ENCODE measurements around the gene C6orf52. TPM values are rescaled to one million over a fixed set of nuclear protein-coding genes. Genes with fewer than 3 reads are reported as not detected.

C6orf52 gene
- total and polyA plus RNA-seq, 9 of the 15 experiments (the other 6 are each of a cell fraction or from before 2014, with no cell fraction given), result 6.7 to 37.0 (median 11.1) TPM

DNA sequence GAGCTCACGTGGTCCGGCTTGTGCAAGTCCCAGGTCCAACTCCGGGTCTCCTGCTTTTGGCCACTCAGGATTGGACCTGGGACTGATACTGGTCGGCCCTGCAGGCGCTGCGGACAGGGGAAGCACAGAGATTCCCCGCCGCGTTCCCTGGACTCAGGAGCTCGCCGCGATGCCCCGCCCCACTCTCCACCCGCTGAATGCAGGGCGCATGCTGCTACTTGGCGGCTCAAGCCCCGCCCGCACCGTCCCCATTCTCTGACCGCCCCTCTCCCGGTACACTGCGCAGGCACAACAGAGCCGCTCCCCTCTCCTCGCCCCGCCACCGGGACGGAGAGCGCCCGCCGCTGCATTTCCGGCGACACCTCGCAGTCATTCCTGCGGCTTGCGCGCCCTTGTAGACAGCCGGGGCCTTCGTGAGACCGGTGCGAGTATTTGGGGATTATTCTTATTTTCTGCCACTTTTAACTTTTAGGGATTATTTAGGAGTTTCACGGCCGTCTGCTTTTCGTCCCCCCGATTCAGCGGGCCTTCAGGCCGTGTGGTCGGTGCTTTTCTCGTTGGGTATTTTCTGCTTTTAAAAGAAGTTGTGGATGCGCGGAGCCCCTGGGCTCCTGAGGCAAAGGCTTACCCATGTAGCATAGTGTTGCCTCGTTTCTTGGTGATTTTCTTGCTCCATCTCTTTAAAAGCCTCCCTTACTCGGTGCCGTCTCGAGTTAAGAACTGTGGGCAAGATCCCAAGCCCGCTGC, 28.6 kb upstream of the C6orf52 start, which contains the start of gene TMEM14C (continued):
- no peak for TF ChIP-seq CBFA2T3 (IDR thresholded peaks at IDR 0.05)
- peak; percentile 57; the same call in 1 of the 2 replicates for TF ChIP-seq TRIM28 (IDR thresholded peaks at IDR 0.05)
- TF ChIP-seq NFE2 (IDR thresholded peaks at IDR 0.05; ENCODE audit: low read depth), result peak; percentile 25
- TF ChIP-seq ZBTB8A (IDR thresholded peaks at IDR 0.05; ENCODE audit: partially characterized antibody), result no peak
- no peak for TF ChIP-seq HSF4 (CRISPR knock-in tag; IDR thresholded peaks at IDR 0.05; ENCODE audit: borderline replicate concordance)
- TF ChIP-seq OTX1 (CRISPR knock-in tag; IDR thresholded peaks at IDR 0.05), result 0 out of 2 replicates have a peak, but pooled peaks have one; percentile 16
- TF ChIP-seq ZNF311 (CRISPR knock-in tag; IDR thresholded peaks at IDR 0.05), result no peak
- TF ChIP-seq, protein P1, sequence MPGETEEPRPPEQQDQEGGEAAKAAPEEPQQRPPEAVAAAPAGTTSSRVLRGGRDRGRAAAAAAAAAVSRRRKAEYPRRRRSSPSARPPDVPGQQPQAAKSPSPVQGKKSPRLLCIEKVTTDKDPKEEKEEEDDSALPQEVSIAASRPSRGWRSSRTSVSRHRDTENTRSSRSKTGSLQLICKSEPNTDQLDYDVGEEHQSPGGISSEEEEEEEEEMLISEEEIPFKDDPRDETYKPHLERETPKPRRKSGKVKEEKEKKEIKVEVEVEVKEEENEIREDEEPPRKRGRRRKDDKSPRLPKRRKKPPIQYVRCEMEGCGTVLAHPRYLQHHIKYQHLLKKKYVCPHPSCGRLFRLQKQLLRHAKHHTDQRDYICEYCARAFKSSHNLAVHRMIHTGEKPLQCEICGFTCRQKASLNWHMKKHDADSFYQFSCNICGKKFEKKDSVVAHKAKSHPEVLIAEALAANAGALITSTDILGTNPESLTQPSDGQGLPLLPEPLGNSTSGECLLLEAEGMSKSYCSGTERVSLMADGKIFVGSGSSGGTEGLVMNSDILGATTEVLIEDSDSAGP (CRISPR knock-in tag; IDR thresholded peaks at IDR 0.05), result no peak
- TF ChIP-seq PHF20 (IDR thresholded peaks at IDR 0.05; ENCODE audit: partially characterized antibody), result peak; percentile 98
- TF ChIP-seq, protein P2, sequence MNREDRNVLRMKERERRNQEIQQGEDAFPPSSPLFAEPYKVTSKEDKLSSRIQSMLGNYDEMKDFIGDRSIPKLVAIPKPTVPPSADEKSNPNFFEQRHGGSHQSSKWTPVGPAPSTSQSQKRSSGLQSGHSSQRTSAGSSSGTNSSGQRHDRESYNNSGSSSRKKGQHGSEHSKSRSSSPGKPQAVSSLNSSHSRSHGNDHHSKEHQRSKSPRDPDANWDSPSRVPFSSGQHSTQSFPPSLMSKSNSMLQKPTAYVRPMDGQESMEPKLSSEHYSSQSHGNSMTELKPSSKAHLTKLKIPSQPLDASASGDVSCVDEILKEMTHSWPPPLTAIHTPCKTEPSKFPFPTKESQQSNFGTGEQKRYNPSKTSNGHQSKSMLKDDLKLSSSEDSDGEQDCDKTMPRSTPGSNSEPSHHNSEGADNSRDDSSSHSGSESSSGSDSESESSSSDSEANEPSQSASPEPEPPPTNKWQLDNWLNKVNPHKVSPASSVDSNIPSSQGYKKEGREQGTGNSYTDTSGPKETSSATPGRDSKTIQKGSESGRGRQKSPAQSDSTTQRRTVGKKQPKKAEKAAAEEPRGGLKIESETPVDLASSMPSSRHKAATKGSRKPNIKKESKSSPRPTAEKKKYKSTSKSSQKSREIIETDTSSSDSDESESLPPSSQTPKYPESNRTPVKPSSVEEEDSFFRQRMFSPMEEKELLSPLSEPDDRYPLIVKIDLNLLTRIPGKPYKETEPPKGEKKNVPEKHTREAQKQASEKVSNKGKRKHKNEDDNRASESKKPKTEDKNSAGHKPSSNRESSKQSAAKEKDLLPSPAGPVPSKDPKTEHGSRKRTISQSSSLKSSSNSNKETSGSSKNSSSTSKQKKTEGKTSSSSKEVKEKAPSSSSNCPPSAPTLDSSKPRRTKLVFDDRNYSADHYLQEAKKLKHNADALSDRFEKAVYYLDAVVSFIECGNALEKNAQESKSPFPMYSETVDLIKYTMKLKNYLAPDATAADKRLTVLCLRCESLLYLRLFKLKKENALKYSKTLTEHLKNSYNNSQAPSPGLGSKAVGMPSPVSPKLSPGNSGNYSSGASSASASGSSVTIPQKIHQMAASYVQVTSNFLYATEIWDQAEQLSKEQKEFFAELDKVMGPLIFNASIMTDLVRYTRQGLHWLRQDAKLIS (CRISPR knock-in tag; IDR thresholded peaks at IDR 0.05), result peak; percentile 64; the same call in 1 of the 2 replicates
- TF ChIP-seq, protein P3, sequence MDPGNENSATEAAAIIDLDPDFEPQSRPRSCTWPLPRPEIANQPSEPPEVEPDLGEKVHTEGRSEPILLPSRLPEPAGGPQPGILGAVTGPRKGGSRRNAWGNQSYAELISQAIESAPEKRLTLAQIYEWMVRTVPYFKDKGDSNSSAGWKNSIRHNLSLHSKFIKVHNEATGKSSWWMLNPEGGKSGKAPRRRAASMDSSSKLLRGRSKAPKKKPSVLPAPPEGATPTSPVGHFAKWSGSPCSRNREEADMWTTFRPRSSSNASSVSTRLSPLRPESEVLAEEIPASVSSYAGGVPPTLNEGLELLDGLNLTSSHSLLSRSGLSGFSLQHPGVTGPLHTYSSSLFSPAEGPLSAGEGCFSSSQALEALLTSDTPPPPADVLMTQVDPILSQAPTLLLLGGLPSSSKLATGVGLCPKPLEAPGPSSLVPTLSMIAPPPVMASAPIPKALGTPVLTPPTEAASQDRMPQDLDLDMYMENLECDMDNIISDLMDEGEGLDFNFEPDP (CRISPR knock-in tag; IDR thresholded peaks at IDR 0.05), result no peak
- TF ChIP-seq, protein P4, sequence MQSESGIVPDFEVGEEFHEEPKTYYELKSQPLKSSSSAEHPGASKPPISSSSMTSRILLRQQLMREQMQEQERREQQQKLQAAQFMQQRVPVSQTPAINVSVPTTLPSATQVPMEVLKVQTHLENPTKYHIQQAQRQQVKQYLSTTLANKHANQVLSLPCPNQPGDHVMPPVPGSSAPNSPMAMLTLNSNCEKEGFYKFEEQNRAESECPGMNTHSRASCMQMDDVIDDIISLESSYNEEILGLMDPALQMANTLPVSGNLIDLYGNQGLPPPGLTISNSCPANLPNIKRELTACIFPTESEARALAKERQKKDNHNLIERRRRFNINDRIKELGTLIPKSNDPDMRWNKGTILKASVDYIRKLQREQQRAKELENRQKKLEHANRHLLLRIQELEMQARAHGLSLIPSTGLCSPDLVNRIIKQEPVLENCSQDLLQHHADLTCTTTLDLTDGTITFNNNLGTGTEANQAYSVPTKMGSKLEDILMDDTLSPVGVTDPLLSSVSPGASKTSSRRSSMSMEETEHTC (IDR thresholded peaks at IDR 0.05), result peak; percentile 39; the same call in 1 of the 2 replicates
- TF ChIP-seq RBM17 (IDR thresholded peaks at IDR 0.05; ENCODE audit: borderline replicate concordance, low read depth, low read length), result no peak
- no peak for TF ChIP-seq BDP1 (IDR thresholded peaks at IDR 0.05; ENCODE audit: insufficient read depth, insufficient read length)
- TF ChIP-seq, protein P5, sequence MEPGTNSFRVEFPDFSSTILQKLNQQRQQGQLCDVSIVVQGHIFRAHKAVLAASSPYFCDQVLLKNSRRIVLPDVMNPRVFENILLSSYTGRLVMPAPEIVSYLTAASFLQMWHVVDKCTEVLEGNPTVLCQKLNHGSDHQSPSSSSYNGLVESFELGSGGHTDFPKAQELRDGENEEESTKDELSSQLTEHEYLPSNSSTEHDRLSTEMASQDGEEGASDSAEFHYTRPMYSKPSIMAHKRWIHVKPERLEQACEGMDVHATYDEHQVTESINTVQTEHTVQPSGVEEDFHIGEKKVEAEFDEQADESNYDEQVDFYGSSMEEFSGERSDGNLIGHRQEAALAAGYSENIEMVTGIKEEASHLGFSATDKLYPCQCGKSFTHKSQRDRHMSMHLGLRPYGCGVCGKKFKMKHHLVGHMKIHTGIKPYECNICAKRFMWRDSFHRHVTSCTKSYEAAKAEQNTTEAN (CRISPR knock-in tag; IDR thresholded peaks at IDR 0.05), result 0 out of 2 replicates have a peak, but pooled peaks have one; percentile 74
- no peak for TF ChIP-seq NFYB (IDR thresholded peaks at IDR 0.05; ENCODE audit: extremely low read depth, insufficient read length)
- TF ChIP-seq STAT5A (IDR thresholded peaks at IDR 0.05; ENCODE audit: borderline replicate concordance, low read length), result peak; percentile 7; the same call in 1 of the 2 replicates
- no peak for TF ChIP-seq ZNF12 (CRISPR knock-in tag; IDR thresholded peaks at IDR 0.05)
- no peak for TF ChIP-seq YBX1 (IDR thresholded peaks at IDR 0.05)
